HG03521 (cell line): Measurements from ENCODE around the gene BRD4.

ENCODE experiments used
- ATAC-seq: cut with Tn5 transposase; IDR thresholded peaks from one replicate; pipeline ENCODE4 v1.9.1; 2021; ENCODE audit warnings: mild to moderate bottlenecking, moderate library complexity; ENCODE audit not compliant: unreplicated experiment

The BRD4 gene

DNA sequence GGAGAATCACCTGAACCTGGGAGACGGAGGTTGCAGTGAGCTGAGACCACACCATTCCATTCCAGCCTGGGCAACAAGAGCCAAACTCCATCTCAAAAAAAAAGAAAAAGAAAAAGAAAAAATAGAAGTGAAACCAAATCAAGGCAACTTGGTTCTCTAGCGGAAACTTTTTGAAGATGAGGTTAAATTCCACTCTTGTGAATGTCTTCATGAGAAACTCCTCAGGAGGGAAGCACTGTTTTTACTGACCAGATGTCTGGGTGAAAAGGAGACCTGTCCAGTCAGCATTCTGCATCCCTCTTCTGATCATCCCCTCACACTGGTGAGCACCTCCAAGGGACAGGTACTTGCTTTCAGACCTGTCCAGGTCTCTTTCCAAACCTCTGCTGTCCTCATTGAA is 15.8 kb downstream of the BRD4 start:
- no peak for ATAC-seq

DNA sequence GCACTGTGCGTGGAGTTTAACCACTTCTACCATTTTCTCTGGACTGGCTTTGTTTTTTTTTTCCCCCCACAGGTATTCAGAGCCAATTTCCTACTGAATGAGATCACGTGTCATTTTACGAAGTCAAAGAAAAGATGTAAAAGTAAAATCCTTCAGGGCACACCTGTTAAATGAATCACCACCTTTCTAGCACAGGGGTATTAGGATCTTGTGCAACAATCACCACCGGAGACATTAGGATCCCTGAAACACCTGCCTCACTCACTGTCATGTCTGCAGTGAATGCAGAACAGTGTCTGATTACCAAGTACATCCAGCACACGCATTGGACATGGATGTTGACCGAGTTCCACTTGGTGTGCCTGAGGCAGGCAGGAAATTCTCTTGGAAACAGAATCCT is 17.2 kb downstream of the BRD4 start:
- no peak for ATAC-seq

GRCh38 chr19:15313649-15314279 is 18.6 kb downstream of the BRD4 start:
- ATAC-seq = no peak

DNA sequence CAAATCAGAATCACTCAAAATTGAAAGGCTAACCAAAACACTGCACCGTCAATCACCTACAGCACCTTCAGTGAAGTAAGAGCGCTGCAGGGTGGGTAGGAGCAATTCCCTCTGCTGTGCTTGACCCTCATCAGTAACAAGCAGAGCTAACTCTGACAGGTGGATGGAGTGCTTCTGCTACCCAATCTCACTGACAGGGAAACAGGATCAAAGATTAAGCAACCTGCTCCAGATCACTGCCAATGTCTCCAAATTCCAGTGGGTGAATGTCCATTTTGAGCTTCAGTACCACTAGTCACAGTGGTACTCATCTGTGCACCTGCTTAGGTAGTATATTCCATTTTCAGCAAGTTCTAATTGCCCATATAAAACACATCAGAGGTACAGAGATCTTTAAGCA is 25.2 kb downstream of the BRD4 start:
- ATAC-seq = no peak

DNA sequence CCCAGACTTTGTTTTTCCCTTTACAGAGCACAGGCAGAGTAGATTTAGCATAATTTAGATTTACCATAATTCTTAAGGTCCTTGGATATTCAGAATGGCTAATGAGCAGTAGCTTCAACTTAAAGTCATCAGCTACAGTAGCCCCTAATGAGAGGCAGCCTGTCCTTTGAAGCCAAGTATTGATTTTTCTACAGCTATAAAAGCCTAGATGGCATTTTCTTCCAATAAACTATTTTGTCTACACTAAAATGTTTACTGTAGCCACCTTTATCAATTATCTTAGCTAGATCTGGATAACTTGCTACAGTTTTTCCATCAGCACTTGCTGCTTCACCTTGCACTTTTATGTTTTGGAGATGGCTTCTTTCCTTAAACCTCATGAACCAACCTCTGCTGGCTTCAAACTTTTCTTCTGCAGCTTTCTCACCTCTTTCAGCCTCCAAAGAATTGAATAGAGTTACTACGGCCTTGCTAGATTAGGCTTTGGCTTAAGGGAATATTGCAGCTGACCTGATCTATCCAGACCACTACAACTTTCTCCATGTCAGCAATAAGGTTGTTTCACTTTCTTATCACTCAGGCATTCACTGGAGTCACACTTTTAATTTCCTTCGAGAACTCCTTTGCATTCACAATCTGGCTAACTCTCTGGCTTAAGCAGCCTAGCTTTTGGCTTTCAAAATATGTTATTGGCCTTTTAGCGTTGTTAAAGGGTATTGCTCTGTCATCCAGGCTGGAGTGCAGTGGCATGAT is 26.6 kb downstream of the BRD4 start:
- ATAC-seq = no peak

DNA sequence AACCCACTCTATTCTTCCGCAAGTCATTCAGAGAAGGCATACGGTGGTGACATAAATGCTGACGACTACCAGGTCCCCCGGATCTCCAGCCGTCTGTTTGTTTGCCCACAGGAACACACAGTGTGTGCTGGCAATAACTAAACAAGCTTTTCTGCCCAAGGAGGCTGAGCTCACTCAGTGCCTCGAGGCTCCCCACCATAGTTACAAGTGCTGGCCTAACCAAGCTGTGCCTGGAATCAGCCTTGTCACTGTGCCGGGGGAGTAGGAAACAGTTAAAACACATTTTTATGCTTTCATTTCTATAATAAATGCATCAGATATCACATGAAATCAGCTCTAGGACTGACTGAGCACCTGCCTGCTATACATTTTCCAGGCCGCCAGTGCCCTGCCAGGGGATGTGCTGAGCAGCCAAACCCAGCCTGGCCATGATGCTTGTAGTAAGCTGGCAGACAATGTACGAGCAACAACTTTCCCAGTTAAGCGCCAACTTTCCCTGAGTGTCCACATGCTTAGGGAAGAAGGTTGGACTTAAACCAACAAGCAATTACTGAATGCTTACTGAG is 28.1 kb downstream of the BRD4 start:
- ATAC-seq = no peak

DNA sequence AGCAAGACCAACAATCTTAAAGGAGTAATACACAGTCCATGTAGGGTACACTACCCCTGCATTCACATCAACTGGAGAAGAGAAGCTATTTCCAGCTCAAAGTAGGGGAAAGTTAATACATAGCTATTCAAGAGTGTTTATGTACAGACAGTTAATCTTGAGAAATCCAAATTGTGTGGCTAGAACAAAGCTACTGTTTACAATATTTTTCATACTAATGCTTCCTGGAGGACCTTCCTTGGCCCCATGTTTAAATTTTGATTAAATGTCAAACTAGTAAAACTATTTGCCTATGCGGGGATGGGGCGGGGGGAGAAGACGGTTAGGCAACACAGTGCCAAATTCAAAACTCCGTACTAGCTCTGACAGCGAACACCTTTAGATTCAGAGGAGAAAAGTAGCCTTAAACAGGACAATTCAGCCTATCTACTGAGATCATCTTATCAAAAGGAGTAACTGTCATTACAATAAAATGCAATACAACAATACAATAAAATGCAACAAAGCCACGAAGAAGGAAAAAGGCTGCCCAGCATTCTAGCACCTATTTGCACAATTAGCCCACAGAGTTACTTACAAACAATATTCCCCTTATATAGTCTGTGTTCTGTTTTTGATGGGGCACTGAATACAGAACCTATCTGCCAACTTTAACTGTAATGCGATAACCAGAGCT is 29.1 kb downstream of the BRD4 start:
- ATAC-seq = no peak

GRCh38 chr19:15300533-15301197 is 31.7 kb downstream of the BRD4 start:
- no peak for ATAC-seq

DNA sequence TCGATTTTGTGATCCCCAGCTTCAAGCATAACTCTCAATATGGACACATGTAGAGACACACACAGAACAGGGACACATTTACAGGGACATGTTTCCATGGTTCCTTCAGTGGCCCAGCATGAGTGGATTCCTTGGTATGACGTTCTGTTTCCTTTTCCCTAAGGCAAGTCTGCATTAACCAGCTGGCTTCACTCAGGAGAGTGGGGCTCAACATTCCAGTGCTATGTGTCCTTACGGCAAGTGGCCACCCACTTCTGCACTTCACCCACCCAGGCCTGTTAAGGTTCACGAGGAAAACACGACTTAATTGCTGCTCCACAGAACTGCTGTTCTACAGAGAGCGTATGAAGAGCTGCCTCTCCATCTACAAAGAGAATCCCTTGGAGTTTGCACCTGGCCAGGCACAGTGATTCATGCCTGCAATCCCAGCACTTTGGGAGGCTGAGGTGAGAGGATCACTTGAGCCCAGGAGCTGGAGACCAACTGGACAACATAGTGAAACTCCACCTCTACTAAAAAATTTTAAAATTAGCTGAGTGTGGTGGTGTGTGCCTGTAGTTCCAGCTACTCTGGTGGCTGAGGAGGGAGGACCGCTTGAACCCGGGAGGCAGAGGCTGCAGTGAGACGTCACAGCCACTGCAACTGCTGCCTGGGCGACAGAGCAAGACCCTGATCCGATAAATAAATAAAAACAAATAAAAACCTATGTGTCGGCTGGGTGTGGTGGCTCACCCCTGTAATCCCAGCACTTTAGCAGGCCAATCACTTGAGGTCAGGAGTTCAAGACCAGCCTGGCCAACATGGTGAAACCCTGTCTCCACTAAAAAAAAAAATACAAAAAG is 32.5 kb downstream of the BRD4 start:
- ATAC-seq = no peak

- no peak for ATAC-seq
These were observed 33.3 kb downstream of the BRD4 start for GRCh38 chr19:15298847-15299567.

GRCh38 chr19:15297416-15298224 is 34.7 kb downstream of the BRD4 start:
- ATAC-seq = no peak

DNA sequence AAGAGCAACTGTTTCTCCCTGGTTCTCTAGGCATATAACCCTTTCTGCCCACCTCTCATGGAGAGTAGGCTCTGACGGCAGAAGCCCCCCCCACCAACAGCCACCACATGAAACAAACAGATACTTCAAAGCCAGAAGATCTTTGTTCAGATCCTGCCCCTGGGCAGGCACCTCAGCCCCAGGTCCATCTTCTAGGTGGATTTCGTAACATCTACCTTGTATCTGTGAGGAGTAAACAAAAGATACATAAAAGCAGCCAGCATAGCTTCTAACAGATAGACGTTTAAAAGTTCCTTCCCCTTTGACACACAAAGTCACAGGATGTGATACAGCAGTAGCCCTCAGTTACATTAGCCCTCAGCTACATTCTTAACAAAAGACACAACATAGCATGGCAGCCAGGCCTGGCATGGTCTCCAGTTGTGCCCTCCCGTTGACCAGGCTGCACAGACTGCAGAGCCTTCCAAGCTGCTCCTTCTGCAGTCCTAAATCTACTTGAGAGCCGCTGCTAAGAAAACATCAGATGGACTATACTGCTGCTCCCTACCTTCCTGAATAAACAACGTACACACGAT is 35.4 kb downstream of the BRD4 start:
- ATAC-seq = no peak

- no peak for ATAC-seq
These were observed 36.0 kb downstream of the BRD4 start for GRCh38 chr19:15296353-15296752.

DNA sequence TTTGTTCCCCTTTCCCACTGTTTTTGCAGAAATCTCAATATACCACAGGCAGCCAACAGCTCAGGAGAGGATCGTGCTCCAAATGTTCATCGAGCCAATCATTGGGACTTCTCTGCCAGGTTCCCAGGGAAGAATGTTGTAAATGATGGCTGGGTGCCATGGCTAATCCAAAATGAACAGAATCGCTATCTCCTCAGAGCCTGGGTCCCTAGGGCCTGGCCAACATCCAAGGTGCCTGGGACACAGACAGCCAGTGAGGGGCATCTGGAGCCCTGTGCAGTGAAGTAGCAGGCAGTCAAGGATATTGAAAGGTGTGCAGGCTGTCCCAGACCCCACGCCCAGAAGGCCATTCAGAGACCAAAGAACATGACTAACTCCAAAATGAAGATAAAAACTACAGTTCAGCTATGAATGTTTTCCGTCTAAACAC is 37.8 kb downstream of the BRD4 start:
- ATAC-seq = no peak

DNA sequence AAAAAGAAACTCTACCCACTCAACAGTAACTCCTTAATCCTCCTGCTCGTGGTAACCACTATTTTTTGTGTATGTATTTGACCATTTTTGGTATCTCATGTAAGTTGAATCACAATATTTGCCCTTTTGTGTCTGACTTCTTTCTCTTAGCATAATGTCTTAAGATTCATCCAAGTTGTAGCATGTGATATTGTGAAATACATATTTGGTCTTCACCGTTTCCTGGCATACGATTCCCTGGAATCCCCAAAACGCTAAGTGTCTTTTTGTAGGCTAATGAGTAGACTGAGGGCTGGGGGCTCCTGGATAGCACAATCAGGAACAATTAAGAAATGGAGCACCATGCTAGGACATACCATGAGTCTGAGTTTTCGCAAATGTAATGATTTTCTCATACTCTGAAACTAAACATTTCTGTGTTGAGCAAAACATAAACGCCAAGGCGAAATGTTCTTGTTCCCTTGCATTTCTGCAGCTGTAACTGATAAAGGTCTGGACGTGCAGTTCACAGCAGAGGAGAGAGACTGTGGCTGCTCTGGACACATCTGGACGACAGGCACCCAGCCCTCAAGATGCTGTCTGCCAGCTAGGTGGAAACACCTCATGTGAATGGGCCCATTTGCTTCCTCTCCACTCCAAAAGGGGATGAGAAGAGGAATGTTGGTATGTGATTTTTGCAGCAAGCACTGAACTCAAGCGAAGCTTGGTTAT is 38.4 kb downstream of the BRD4 start:
- no peak for ATAC-seq

- no peak for ATAC-seq
These were observed 39.3 kb downstream of the BRD4 start for GRCh38 chr19:15292847-15293582.

DNA sequence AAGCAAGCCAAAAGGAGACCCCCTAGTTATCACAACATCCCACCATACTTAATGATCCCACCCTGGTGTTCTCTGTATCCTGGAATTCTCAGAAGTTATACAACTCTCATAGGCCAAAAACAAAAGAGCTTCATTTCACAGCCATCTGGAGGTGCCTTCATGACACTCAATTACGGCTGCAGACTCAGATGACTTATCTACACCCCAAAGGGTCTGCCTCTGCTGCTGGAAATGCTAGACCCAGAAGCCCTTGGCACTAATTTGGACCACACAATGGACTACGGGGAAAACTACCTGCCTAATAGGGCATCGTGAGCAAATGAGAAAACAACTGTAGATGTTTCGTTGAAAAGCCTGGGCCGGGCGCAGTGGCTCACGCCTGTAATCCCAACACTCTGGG is 40.2 kb downstream of the BRD4 start:
- ATAC-seq = no peak
